Measurements from ENCODE around the gene EDA.

The EDA gene

GRCh38 chrX:69664693-69665092, 48.8 kb downstream of the EDA start:
- Histone ChIP-seq H3K4me3 (ENCODE audit: low read length, poor library complexity, severe bottlenecking) (no peak overlapping the region), H3K36me3 (ENCODE audit: insufficient read depth, low read length) (no peaks in the 10 kb centered on the region), H3K27me3 (ENCODE audit: insufficient read depth, low read length, poor library complexity, severe bottlenecking) (no peaks in the 10 kb centered on the region), H3K4me1 (ENCODE audit: insufficient read depth, low read length, poor library complexity, severe bottlenecking) (no peaks in the 10 kb centered on the region), H4K20me1 (ENCODE audit: insufficient read depth, low read length, poor library complexity, severe bottlenecking) (no peaks in the 10 kb centered on the region), H3K9me2 (replicated peaks; ENCODE audit: low read depth, low read length) (no peaks in the 10 kb centered on the region), H2AFZ (ENCODE audit: low read length) (no peak overlapping the region), H3K79me2 (ENCODE audit: insufficient read depth, low read length) (no peaks in the 10 kb centered on the region), H3F3A (ENCODE audit: low read depth) (no peaks in the 10 kb centered on the region), H3K9me3 (ENCODE audit: insufficient read depth, low read depth, low read length) (no peaks in the 10 kb centered on the region), H3K4me2 (ENCODE audit: low read depth, low read length, poor library complexity, severe bottlenecking) (no peak overlapping the region), H3K9ac (ENCODE audit: low read depth, low read length, poor library complexity, severe bottlenecking) (no peak overlapping the region)
- TF ChIP-seq, protein P1, sequence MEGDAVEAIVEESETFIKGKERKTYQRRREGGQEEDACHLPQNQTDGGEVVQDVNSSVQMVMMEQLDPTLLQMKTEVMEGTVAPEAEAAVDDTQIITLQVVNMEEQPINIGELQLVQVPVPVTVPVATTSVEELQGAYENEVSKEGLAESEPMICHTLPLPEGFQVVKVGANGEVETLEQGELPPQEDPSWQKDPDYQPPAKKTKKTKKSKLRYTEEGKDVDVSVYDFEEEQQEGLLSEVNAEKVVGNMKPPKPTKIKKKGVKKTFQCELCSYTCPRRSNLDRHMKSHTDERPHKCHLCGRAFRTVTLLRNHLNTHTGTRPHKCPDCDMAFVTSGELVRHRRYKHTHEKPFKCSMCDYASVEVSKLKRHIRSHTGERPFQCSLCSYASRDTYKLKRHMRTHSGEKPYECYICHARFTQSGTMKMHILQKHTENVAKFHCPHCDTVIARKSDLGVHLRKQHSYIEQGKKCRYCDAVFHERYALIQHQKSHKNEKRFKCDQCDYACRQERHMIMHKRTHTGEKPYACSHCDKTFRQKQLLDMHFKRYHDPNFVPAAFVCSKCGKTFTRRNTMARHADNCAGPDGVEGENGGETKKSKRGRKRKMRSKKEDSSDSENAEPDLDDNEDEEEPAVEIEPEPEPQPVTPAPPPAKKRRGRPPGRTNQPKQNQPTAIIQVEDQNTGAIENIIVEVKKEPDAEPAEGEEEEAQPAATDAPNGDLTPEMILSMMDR (conservative IDR thresholded peaks at IDR 0.05; ENCODE audit: low read length) = no peak
- TF ChIP-seq EZH2phosphoT487 (IDR thresholded peaks at IDR 0.05; ENCODE audit: borderline replicate concordance) = no peak

DNA sequence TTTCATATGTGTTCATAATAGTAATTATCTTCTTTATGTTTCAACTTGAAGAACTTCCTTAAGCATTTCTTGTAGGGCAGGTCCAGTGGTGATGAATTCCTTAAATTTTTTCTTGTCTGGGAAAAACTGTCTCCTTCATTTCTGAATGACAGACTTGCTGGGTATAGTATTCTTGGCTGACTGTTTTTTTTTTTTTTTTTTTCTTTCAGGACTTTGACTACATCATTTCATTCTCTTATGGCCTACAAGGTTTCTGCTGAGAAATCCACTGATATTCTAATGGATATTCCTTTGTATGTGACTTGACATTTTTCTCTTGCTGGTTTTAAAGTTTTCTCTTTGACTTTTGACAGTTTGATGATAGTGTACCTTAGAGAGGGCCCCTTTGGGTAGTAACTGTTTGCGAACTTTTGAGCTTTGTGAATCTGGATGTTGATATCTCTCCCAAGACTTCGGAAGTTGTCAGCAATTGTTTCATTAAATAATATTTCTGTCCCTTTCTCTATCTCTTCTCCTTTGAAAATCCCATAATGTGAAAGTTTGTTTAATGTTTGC, 54.2 kb downstream of the EDA start:
- Histone ChIP-seq H2AFZ (ENCODE audit: low read length) (no peak overlapping the region), H3K9me3 (ENCODE audit: insufficient read depth, low read depth, low read length) (no peaks in the 10 kb centered on the region; the same call in 1 of the 2 replicates), H3F3A (ENCODE audit: low read depth) (no peaks in the 10 kb centered on the region), H3K79me2 (ENCODE audit: insufficient read depth, low read length) (no peaks in the 10 kb centered on the region), H3K4me2 (ENCODE audit: low read depth, low read length, poor library complexity, severe bottlenecking) (no peak overlapping the region), H3K27me3 (ENCODE audit: insufficient read depth, low read length, poor library complexity, severe bottlenecking) (no peaks in the 10 kb centered on the region), H3K4me1 (ENCODE audit: insufficient read depth, low read length, poor library complexity, severe bottlenecking) (no peaks in the 10 kb centered on the region), H3K36me3 (ENCODE audit: insufficient read depth, low read length) (no peaks in the 10 kb centered on the region), H3K9me2 (replicated peaks; ENCODE audit: low read depth, low read length) (no peaks in the 10 kb centered on the region), H3K4me3 (ENCODE audit: low read length, poor library complexity, severe bottlenecking) (no peak overlapping the region), H3K9ac (ENCODE audit: low read depth, low read length, poor library complexity, severe bottlenecking) (no peak overlapping the region), H4K20me1 (ENCODE audit: insufficient read depth, low read length, poor library complexity, severe bottlenecking) (no peaks in the 10 kb centered on the region)
- TF ChIP-seq, protein P1 (conservative IDR thresholded peaks at IDR 0.05; ENCODE audit: low read length) = no peak
- no peak for TF ChIP-seq EZH2phosphoT487 (IDR thresholded peaks at IDR 0.05; ENCODE audit: borderline replicate concordance)

DNA sequence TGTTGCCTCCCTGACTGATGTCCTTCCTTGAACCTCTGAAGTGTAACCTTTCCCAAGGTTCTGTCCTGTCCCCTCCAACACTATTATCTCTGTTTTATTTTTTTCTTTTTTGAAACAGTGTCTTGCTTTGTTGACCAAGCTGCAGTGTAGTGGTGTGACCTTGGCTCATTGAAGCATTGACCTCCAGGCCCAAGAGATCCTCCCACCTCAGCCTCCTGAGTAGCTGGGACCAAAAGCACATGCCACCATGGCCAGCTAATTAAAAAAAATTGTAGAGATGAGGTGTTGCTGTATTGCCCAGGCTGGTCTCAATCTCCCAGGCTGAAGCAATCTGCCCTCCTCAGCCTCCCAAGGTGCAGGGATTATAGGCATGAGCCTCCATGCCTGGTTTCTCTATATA, 59.0 kb downstream of the EDA start:
- Histone ChIP-seq H3K9me3 (ENCODE audit: insufficient read depth, low read depth, low read length) (no peaks in the 10 kb centered on the region; the same call in 1 of the 2 replicates), H3K27me3 (ENCODE audit: insufficient read depth, low read length, poor library complexity, severe bottlenecking) (no peaks in the 10 kb centered on the region), H3K36me3 (ENCODE audit: insufficient read depth, low read length) (no peaks in the 10 kb centered on the region), H3F3A (ENCODE audit: low read depth) (no peaks in the 10 kb centered on the region), H3K4me2 (ENCODE audit: low read depth, low read length, poor library complexity, severe bottlenecking) (no peak overlapping the region), H3K4me3 (ENCODE audit: low read length, poor library complexity, severe bottlenecking) (no peak overlapping the region), H3K79me2 (ENCODE audit: insufficient read depth, low read length) (no peaks in the 10 kb centered on the region), H4K20me1 (ENCODE audit: insufficient read depth, low read length, poor library complexity, severe bottlenecking) (no peaks in the 10 kb centered on the region), H3K9ac (ENCODE audit: low read depth, low read length, poor library complexity, severe bottlenecking) (no peak overlapping the region), H3K4me1 (ENCODE audit: insufficient read depth, low read length, poor library complexity, severe bottlenecking) (no peaks in the 10 kb centered on the region), H2AFZ (ENCODE audit: low read length) (no peak overlapping the region), H3K9me2 (replicated peaks; ENCODE audit: low read depth, low read length) (no peaks in the 10 kb centered on the region)
- TF ChIP-seq EZH2phosphoT487 (IDR thresholded peaks at IDR 0.05; ENCODE audit: borderline replicate concordance) = no peak
- TF ChIP-seq, protein P1 (conservative IDR thresholded peaks at IDR 0.05; ENCODE audit: low read length) = no peak

Measured in Loucy (cell line).